GM19238 (cell line): ENCODE results near the gene RAB31.

Source experiments
- DNase-seq: peaks from one replicate; pipeline ENCODE4 v3.0.0; 2011; ENCODE audit warnings: low spot score; ENCODE audit not compliant: insufficient read length

Gene RAB31

DNA sequence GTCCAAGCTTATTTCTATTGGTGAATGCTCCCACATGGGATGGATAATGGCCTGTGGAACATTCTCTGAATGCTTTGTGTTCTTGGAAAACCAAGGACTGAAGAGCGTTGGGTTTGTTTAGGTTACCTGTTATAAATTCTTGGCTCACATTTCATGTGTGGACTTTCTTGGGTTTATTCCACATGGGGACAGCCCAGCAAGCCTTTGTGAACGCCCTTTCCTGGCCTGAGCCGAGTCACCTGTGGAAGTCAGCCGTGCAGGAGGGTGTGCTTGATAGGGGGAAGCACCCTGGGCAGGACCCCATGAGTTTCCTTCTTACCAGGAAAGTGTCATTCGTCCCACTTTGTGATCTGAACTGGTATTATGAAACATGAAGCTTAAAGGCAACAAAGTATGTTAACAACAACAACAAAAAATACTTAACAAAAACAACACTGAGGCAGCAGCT is 4.1 kb downstream of the RAB31 start:
- DNase-seq: no peak

DNA sequence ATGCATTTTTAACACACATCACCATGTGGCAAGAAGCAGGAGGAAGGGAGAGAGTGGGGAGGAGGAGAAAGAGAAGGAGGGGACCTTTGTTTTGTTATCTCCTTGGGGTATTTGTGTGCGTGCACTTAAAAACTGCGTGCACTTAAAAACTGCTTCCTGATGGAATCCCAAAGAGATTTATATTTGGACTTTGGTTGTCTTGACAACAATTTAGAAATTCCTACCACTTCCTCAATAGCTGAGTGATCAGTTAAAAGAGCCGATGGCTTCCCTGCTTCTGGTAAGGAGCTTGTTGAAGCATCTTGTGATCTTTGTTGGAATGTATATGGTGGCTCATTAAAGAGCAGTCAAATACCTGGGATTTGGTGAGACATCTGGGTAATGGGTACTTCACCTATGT is 4.5 kb downstream of the RAB31 start:
- DNase-seq: no peak

DNA sequence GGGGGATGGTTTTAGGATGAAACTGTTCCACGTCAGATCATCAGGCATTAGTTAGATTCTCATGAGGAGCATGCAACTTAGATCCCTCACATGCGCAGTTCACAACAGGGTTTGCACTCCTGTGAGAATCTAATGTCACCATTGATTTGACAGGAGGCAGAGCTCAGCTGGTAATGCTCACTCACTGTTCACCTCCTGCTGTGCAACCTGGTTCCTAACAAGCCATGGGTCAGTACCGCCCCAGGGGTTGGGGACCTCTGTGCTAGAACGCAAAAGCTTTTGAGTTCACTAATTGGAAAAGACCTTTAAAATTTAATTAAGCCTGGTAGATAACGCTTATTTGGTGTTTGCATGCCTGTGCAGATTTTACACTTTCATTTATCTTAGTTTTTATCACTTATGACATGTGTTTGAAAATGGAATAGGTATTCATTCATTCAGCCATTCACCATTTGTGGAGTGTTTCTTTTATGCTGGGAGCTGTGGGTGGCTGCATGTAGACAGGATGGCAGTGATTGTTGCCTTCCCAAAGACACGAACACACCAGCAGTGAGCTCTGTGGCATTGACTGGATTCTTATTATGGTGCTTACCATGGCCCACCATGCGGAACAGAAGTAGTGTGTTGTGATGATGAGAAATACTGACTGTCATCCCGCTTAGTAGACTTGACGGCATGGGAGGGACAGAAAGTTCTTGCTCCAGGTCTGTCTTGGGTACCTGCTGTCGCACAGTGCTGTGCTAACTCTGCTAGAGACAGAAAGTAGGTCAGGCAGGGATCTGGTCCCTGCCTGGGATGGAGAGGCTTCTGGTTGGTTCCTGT is 6.4 kb downstream of the RAB31 start:
- DNase-seq: no peak

DNA sequence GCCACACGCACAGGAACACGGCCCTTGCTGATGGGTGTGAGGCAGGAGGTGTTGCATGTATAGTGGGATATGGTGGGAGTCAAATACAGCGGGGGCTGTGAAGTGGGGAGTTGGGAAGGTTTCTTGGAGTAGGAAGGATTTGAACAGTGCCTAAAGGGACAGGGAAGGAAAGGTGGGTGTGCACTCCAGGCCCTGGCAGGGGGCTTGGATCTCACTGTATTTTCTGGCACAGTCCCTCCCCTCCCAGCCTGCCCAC is 6.9 kb downstream of the RAB31 start:
- no peak for DNase-seq

DNA sequence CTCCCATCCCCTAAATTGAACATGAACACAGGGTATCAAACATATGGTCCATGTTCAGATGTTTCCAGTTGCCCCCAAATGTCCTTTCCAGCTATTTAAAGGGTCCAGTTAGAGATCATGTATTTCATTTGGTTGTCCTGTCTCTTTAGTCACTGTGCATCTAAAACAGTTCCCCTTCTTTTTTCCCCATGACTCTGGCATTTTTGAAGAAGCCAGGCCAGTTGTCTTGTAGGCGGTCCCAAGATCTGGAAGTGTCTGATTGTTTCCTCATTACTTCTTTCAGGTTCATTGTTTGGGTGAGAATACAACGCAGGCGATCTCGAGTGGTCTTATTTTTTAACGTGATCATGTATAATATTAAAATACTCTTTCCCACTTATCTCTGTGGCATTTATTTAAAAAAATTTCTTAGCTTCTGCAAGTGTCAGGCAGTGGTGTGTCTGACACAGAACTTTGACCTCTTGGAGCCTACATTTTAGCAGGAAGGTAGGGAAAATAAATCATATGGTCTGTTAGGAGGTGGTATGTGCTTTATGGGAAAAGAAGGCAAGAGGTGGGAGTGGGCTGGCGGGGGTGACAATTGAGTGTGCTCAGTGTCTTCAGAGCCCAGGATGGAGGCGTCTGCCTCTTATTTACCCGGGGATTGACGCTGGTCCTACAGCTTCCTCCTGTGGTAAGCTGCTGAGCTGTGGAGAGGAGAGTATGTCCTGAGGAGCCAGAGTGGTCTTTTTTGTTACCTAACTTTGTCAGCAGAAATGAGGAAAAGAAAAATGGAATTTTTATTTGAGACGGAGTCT is 8.1 kb downstream of the RAB31 start:
- DNase-seq: no peak

DNA sequence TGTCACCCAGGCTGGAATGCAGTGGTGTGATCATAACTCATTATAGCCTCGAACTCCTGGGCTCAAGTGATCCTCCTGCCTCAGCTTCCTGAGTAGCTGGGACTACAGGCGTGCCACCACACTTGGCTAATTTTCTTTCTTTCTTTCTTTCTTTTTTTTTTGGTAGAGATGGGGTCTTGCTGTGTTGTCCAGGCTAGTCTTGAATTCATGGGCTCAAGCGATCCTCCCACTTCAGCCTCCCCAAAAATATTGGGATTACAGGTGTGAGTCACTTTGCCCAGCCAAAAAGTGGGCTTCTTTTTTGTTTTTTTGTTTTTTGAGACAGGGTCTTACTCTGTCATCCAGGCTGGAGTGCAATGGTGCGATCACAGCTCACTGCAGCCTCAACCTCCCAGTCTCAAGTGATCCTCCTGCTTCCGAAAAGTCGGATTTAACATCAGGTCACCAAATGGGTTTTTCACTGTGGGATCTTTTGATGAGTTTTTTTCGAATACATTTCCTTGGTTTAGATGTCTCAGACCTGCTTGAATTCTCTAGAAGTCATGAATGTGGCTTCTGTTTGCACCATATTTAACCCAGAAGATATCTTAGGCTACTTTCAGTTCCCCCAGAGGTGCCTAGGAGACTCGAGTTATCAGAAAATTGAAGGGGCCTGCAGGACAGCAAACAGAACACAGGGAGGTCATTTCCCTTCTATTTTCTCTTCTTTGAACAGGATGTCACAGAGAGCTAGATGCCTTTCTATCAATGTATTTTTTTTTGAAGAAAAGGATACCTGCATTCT is 8.9 kb downstream of the RAB31 start:
- no peak for DNase-seq

DNA sequence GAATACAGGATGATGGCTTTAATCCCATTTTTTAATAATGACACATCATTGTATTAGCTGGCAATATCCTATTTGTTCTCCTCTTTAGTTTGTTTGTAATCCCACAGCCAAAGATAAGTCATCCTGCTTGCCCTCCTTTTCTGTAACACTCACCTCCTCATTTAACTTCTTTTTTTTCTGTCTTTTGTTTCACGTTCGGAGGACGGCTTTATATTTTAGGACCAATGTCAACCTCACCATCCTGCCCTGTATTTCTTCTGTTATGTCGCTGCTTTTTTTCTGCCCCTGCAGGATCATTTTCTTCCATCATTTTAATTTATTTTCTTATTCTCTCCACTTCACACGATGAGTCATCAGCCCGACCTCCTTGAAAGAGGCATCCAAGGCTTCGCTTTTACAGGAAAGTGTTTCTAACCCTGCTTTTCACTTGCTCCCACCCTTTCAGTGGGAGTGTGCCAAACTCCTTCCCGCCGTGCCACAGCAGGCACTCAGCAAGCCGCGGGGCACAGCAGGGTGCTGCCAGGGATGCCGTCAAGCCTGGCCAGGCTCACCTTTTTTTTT is 11.4 kb downstream of the RAB31 start:
- no peak for DNase-seq

DNA sequence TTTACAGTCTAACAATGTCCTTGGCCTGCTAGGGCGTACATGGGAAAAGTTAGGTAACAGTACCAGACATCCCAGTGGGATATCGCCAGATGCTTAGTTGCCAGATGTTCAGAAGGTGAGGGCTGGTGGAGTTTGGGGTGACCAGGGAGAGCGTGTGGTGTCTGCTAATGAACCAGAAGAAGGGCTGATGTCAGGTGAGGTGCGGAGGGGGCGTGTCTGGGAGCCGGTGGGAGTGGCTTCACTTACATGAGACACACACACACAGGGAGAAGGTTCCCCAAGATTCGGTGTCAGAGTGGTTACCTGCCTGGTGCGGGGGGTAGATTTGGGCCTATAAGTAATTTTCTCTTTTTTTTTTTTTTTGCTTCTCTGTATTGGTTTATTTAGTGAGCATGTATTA is 12.2 kb downstream of the RAB31 start:
- no peak for DNase-seq

DNA sequence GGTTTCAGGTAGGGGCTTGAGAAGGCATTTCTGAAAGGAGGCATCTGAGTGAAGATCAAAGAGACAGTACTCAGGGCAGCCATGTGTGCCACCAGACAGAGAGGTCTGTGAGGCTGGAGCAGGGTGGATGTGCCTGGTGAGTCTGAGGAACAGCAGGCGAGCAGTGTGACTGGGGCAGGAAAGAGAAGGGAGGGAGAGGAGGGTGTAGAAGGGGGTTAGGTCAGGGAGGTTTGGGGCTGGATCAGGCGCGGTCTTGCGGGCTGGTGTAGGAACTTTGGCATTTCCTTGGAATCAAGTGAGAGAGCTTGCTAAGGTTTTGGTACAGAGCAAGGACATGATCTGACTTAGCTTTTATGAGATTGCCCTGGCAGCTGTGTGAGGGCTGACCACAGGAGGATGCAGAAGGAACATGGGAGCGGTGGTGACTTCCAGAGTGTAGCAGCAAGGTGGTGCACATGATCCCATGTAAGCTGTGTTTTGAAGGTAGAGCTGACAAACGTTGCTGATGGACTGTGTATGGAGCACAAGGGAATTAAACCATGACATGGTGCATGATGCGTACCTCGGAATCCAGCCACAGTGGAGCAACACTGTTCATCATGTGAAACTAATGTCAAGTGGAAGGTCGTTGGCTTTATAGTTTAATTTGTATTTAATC is 13.9 kb downstream of the RAB31 start:
- no peak for DNase-seq

DNA sequence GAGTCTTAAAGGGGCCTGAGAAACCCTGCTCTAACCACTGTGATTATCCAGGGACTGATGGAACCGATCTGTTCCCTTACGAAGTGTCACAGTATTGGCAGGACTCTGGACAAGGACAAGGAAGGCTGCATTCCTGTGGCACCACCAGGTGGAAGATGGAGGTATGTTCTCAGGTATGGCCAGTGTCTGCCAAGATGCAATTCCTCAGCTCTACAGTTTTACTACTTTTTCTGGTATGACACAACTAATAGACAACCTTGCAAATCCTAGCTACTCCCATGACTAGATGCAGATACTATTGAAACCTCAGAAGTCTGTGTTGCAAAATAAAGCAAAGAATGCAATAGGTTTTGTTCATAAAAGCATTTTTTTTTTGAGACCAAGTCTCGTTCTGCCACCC is 14.6 kb downstream of the RAB31 start:
- no peak for DNase-seq

DNA sequence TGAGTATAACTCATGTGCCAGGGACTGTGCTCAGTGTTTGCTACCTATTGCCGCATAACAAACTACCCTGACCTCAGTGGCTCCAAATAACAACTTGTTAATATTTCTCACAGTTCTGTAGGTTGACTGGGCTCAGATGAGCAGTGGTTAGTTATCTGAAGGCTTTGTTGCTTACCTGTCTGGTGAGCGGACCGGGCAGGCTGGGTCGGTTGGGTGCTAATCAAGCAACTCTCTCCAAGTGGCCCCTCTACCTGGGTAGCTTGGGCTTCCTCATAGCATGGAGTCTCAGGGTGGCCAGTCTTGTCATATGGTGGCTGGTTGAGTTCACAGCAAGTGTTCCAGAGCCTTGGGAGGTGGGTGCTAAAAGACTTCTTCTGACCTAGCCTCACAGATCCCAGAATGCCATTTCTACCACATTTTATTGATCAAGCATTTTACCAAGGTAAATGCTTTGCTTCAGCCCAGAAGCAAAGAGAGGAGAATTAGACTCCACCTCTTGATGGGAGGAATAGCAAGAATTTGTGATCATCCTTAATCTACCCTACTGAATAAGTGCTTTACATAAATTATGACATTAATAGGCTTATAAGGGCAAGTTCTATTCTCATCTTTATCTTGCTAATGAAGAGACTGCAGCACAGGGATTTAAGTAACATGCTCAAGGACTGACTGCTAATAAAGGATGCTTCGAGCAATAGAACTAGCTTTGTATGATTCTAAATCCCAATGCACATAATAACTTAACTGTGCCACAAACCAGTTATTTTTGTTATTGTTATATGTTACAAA is 16.9 kb downstream of the RAB31 start:
- no peak for DNase-seq

DNA sequence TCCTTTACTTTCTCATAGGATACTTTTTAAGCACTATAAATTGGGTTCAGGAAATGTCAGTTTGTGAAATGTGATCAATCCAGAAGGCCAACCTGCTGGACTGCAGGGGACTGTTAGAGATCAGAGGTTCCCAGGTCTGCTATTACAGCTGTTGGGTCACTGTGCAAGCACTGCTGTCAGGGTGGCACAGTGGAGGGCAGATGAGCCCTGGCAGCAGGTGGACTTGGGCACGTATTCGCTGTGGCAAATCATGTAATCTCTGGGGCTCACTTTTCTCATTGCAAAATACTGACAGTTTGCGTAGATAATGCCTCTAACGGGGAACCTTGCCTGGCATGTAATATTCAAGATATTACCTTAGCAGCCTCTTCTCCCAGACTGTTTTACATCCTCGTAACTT is 18.1 kb downstream of the RAB31 start:
- DNase-seq: no peak

DNA sequence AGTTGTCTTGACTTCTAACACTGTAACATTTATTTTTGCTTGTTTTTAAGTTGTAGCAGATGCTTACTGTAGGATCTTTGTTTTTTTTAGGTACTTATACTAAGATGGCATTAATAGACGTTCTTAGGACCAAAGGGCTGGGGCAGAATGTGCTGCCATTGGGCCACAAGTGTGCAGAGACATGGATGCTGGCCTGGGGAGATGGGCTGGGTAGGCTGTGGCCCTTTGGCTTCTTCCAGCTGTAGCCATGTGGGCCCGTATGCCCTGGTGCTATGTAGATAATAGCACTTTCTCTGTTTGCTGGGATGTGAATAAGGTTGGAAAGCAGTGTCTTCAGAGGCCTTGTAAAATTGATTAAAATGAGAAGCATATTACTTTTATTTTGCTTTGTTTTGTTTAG is 18.8 kb downstream of the RAB31 start:
- no peak for DNase-seq

DNA sequence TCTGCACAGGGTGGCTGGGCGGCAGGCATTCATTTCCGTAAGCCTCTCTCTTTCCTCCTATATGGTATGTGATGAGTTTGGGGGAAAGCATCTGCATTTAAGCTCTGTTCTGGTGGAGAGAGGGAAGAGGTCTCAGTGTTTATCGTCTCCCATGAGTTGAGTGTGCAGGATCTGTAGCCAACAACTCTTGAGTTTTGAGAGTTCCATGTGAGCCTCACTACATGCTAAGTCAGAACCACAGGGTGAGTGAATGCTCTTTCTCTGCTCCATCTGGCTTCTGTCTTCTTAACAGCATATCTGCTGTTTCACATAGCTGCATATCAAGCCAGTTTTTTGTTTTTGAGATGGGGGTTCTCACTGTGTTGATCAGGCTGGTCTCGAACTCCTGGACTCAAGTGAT is 22.7 kb downstream of the RAB31 start:
- no peak for DNase-seq

DNA sequence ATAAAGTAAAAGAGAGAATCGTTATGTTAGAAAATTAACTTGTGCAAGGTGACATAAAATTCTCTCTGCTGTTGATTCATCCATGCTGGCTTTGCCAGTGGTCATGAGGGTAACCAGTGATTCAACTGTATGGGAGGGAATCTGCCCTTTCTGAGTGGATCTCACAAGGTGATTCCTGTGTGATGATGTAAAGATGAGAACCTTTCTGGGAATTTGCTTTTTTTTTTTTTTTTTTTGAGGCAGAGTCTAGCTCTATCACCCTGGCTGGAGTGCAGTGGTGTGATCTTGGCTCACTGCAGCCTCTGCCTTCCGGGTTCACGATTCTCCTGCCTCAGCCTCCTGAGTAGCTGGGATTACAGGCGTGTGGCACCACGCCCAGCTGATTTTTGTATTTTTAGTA is 23.3 kb downstream of the RAB31 start:
- no peak for DNase-seq

DNA sequence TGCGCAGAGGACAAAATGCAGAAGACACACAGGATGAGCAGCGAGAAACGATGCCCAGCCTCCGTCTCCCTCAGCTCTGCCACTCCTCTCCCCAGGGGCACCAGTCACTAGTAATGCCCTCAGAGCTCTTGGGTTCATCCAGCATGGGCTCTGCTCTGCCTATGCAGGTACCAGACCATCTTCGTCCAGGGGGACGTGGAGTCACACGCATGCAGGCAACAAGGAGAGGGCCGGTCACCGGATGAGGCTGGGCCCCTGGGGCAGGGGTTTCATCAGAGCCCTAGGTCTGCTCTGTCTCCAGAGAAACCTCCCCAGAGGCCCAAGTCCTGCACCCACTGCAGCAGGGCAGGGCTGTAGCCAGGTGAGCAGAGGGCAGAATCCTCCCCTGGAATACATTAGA is 23.9 kb downstream of the RAB31 start:
- no peak for DNase-seq

DNA sequence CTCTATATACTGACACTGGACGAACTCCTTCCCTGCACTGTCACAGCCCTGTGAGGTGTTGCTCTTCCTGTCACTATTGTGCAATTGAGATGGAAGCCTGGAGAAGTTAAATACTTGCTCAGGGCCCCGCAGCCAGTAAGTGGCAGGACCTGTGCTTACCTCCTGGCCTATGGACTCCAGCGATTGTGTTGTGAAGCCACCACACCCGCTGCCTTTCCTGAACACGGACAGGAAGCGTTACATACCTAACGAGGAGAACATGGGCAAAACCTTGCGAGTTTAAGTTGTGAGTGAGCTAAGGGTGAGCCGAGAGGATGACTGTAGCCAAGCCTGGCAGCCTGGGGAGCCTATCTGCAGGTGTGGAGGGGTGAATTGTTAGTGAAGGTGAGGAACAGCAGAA is 26.1 kb downstream of the RAB31 start:
- no peak for DNase-seq

DNA sequence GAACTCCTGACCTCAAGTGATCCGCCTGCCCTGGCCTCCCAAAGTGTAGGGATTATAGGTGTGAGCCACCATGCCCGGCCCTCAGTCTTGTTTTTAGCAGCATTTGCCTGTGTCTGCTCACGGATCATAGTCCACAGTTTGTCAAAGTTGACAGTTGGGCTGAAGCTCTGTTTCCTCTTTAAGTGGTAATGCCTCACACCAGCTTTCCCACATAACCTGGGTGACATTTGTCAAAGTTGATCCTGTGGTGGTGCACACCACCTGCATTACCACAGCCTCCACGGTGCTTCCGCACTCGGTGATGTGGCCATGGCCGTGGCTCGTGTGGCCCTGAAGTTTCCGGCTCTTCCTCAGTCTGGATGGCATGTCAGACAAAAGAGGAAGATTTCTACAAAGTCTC is 27.1 kb downstream of the RAB31 start:
- DNase-seq: no peak

DNA sequence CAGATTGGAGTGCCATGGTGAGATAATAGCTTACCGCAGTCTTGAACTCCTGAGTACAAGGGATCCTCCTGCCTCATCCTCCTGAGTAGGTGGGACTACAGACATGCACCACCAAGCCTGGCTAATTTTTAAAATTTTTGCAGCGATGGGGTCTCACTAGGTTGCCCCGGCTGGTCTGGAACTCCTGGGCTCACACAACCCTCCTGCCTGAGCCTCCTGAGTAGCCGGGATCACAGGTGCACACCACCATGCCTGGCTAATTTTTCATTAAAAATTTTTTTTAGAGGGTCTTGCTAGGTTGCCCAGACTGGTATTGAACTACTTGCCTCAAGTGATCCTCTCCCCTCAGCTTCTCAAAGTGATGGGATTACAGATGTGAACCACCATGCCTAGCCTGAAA is 27.8 kb downstream of the RAB31 start:
- no peak for DNase-seq

DNA sequence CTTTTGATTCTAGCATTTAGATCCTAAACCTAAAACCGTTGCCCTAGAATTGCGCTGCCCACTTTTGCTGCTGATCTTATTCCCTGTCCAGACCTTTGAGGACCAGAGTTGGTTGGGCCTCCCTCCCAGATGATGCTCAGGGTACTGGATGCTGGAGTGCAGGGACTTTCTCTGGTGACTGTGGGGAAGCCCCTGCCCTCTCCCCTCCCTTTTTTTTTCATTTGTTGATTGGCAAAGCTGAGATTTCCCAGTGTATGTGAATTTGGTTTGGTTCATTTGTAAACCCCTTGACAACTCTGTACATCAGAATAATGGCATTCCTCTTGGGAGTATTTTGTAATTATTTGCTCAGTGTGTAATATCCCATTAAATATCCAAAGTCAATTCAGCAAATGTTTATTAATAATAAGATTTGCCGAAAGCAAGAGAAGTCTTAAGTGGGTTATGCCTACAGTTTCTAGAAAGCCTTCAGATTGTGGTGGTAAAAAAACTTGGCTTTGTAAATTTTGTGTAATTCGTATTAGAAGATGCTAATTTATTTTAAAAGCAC is 28.3 kb downstream of the RAB31 start:
- DNase-seq: no peak
